ENCODE data around the gene SUN3.
A peak's percentile ranks its signal among the peaks of the same experiment; 100 is the strongest.

Gene SUN3

DNA sequence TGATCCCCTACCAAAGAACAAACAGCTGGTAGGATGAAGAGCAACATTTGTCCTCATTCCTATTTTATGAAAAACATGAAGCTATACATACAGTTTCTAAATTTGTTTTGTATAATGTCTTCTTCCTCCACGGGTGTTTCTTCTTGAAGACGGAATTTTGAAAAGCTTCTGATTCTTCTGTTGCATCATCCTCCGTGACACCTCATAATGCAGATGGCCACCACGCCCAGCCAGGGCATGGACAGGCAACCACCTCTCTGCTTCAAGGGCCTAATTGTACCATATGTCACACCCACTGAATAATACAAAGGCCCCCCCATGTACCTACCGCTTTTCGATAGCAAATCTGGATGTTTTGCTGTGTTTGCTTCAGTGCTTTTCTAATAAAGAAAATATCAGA is at the start of gene SUN3:
TSS of gene SUN3 (minus strand) at position 170 of the 400 bp plus-strand sequence. CDS start at position 1, 169 bp downstream.
- no peak for FAIRE-seq

DNA sequence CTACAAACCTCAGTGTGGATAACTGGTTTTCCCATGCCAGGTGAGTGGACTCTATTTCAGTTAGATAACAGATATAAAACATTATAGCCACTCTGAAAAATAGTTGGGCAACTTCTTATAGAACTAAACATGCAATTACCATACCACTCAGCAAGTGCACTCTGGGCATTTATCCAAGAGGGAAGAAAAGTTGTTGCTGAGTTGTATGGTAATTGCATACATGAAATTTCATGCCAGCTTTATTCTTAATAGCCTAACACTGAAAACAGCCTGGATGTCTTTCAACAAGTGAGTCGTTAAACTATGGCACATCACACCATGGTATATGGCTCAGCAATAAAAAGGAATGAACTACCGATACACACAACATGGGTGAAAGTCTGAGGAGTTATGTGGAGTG is 49.6 kb upstream of the SUN3 start:
- no peak for FAIRE-seq
- no peak for DNase-seq (ENCODE audit: insufficient read length, low spot score)

More for the DNA sequence above, at the start of gene SUN3:
- no peak for DNase-seq (ENCODE audit: insufficient read length, low spot score)

DNA sequence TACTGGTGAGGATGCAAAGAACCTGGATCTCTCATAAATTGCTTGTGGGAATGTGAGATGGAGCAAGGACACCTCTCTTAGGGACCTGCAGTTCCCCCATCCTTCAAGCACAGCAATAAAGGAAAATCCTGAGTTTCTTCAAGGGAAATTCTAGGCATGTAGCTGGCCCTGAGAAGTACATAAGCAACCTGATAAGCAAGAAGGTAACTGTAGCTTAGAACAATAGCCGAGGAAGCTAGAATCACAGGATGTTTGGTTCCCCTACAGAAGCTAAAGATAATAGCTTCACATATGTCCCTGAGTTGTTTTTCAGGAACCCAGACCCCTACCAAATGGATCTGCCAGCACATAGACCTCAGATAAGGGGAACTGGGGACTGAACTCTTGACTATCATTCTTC is 48.5 kb upstream of the SUN3 start:
- FAIRE-seq: no peak
- no peak for DNase-seq (ENCODE audit: insufficient read length, low spot score)

DNA sequence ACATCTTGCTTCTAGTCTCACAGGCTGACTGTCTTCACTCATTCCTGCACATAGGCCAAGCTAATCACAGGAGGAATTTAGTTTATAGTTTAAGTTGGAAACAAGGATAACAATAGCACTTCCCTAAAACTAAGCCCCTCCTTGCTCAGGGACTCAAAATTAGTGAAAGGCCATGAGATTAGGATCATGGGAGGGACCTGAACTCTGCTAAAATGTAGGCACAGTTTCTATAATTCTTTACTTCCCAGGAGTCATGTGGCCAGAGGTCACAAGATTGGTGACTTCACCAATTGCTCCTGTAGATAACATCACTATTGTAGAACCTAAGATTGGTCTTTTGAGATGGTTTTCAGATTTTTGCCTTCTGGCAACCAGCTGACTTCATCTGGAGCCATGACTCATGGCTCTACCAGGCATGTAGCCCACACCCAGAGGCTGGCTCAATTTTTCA is 45.3 kb upstream of the SUN3 start:
- FAIRE-seq: no peak

DNA sequence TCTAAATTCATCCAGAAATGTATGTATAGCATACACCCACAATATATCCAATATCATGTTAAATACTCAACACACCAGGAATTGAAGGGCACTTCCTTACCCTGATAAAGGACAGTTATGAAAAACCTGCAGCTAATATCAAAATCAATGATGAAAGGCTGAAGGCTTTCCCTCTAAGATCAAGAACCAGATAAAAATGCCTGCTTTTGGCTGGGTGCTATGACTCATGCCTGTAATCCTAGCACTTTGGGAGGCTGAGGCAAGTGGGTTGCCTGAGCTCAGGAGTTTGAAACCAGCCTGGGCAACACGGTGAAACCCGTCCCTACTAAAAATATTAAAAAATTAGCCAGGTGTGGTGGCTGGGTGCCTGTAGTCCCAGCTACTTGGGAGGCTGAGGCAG is 38.6 kb upstream of the SUN3 start:
- FAIRE-seq (no peak), DNase-seq (ENCODE audit: insufficient read length, low spot score) (no peak)

More for the DNA sequence above, 45.3 kb upstream of the SUN3 start:
- DNase-seq (ENCODE audit: insufficient read length, low spot score): no peak

DNA sequence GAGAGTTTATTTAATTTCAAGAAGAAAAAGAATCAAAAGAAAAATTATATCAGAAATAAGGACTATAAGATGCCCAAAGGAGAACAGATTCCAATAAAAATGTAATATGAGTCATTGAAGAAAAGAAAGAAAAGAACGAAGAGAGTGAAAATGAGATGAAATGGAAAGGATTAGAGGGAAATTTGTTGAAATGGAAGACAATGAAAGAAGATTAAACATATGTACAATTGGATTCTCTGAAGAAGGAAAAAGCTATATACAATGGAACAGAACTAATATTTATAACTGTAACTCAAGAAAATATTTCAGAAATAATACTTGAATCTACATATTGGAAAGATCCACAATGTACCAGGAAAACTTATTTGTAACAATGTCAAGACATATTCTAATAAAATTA is 35.1 kb upstream of the SUN3 start:
- FAIRE-seq: no peak
- DNase-seq (ENCODE audit: insufficient read length, low spot score): no peak

DNA sequence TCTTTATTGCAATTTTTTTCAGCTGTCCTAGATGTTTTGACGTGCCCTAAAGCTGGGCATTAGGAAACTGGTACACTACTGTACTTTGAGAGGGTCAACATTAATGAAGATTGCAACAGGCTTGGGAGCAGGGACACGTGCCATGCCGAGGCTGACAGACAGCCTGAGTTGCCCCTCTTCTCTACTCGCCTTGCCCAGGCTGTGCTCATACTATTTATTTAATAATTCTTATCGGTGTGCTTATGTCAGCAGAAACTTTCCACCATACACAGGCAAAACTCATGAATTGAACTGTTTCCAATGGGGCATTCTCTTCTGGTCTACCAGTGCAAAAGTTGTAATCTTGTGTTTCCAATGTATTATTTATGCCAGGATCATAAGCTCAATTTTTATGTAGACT is 30.8 kb upstream of the SUN3 start:
- FAIRE-seq: no peak
- no peak for DNase-seq (ENCODE audit: insufficient read length, low spot score)

- no peak for DNase-seq (ENCODE audit: insufficient read length, low spot score)
- no peak for FAIRE-seq
These were observed 30.1 kb upstream of the SUN3 start for GRCh38 chr7:48058990-48059389.

- FAIRE-seq: no peak
- DNase-seq (ENCODE audit: insufficient read length, low spot score): no peak
These were observed 24.8 kb upstream of the SUN3 start for GRCh38 chr7:48053736-48054135.

- FAIRE-seq (no peak), DNase-seq (ENCODE audit: insufficient read length, low spot score) (no peak)
These were observed 23.8 kb upstream of the SUN3 start for GRCh38 chr7:48052748-48053147.

DNA sequence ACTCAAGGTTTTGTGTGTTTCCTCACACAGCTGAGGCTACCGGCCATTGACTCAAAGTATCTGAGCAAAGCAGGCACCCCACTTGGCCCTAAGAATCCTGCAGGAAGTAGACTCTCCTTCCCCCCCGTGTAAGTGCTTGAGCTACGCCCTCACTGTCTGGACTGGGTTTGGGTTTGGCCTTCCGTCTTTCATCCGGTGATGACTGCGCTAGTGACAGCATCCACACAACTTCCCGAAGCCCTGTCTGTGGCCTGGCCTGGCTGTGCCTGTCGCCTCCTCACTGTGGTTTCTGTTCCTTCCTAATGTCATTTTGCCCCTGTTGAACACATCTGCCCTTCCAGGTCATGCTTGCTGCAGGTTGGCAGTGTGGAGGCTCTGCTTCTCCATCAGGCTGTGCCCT is 20.9 kb upstream of the SUN3 start:
- DNase-seq (ENCODE audit: insufficient read length, low spot score): no peak
- no peak for FAIRE-seq

DNA sequence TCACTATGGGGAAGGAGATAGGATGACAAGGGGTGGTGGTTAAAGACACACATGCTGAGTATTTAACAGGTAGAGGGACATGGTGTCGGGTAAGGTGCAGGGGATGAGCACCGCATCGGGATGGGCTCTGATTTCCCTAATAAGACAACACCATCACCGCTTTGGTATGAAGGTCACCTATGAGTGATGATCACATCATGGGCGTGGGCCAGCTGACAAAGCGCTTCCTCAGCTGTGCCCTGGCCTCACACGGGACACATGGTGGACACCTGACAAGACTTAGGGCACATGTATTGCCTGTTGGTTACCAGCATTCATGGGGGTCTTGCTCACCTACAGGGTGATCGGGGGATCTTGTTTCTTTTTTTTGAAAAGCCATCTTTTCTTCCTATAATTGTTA is 19.2 kb upstream of the SUN3 start:
- FAIRE-seq (no peak), DNase-seq (ENCODE audit: insufficient read length, low spot score) (no peak)

DNA sequence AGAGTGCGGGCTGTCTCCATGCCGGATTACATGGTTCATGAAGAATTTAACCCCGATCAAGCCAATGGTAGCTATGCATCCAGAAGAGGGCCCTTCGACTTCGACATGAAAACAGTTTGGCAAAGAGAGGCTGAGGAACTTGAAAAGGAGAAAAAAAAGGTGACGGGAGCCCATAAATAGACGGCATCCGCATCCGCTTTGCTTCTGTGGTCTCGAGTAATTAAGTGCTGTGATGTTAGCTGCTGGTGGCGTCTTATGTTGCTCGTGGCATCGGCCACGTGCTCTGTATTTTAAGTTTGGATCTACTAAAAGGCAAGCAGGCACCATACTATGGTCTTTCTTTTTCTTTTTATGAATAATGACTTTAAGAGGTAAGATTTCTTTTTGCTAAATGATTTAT is 17.6 kb upstream of the SUN3 start:
- no peak for DNase-seq (ENCODE audit: insufficient read length, low spot score)
- no peak for FAIRE-seq

GRCh38 chr7:48045195-48045765 is 16.4 kb upstream of the SUN3 start:
- FAIRE-seq: no peak
- no peak for DNase-seq (ENCODE audit: insufficient read length, low spot score)

DNA sequence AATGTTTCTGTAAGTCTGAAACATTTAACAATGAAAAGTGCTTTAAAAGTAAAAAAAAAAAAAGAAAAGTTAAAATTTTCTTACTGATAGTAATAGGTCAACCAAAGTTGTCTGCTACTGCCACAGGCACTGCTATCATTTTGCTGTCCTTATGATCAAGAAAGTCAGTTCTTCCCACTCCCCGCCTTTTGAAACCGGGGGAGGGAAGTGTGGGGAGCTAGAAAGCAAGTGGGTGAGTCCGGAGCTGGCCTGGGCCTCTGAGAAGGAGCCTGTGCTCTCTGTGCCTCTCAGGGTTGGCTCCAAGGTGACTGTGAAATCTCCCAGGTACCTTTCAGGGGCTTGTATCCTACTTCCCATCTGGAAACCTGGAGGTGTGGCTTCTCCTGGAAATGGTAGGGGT is 13.7 kb upstream of the SUN3 start:
- DNase-seq (ENCODE audit: insufficient read length, low spot score) (no peak), FAIRE-seq (no peak)

GRCh38 chr7:48042216-48042615 is 13.3 kb upstream of the SUN3 start:
- DNase-seq (ENCODE audit: insufficient read length, low spot score) (no peak), FAIRE-seq (no peak)

- DNase-seq (ENCODE audit: insufficient read length, low spot score) (no peak), FAIRE-seq (no peak)
These were observed 12.7 kb upstream of the SUN3 start for GRCh38 chr7:48041653-48041970.

- DNase-seq (ENCODE audit: insufficient read length, low spot score) (no peak), FAIRE-seq (no peak)
These were observed 12.2 kb upstream of the SUN3 start for GRCh38 chr7:48040944-48041652.

GRCh38 chr7:48038815-48039506 is 10.1 kb upstream of the SUN3 start:
- no peak for DNase-seq (ENCODE audit: insufficient read length, low spot score)
- FAIRE-seq: no peak

DNA sequence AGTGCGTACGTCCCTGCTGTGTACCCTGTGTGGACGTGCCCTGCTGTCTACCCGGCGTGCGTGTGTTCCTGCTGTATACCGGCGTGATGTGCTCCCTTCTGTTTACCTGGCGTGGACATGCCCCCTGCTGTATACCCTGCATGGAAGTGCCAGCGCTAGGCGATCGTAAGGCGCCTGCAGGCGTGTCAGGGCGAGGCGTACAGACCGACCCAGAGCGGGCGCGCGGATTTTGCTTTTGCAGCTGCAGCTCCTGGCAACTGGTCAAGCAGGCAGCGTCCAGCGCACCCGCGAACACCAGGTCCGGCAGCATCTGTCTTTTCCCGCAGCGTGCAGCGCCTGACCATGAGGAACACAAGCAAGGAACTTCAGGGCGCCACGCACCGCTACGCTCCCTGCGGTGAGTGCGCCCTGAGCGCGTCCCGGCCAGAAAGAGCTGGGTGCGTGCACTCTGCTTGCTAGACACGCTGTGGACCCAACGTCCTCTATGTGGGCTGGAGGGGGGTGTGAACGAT is 7.1 kb upstream of the SUN3 start:
- FAIRE-seq (no peak), DNase-seq (ENCODE audit: insufficient read length, low spot score) (no peak)

GRCh38 chr7:48035301-48035966 is 6.5 kb upstream of the SUN3 start, which contains the start of gene C7orf57:
Gene C7orf57 (plus strand): TSS chr7:48035543. CDS start chr7:48036309, 766 bp downstream.
- FAIRE-seq (peak; percentile 26), DNase-seq (ENCODE audit: insufficient read length, low spot score) (peak; percentile 81)

Data from GM19239 (cell line).